ENCODE measurements around the gene PEX5L. TPM values are rescaled to one million over a fixed set of nuclear protein-coding genes. Genes with fewer than 3 reads are reported as not detected.

The PEX5L gene
- total RNA-seq, 1 experiment from 2014 or later: 3.2 TPM

DNA sequence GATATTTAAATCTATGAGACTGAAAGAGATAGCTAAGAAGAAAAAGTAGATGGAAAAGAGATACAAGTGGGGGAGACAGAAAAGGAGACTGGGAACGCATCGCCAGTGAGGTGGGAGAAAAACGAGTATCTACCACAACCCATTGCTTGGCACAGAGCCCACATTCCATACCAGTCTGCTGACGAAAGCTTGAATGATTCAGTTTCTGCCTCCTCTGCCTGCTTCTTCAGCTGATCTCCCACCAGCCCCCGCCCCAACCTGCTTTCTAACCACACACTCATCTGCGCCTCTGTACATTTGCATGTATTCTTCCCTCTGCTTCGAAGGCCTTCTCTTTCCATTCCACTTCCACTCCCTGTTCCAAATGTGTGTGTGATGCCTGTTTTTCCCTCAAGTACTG lies 195.8 kb downstream of the PEX5L start (continued):
- TF ChIP-seq, protein P1, sequence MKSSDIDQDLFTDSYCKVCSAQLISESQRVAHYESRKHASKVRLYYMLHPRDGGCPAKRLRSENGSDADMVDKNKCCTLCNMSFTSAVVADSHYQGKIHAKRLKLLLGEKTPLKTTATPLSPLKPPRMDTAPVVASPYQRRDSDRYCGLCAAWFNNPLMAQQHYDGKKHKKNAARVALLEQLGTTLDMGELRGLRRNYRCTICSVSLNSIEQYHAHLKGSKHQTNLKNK (CRISPR knock-in tag; IDR thresholded peaks at IDR 0.05): no peak
- TF ChIP-seq ESRRA (CRISPR knock-in tag; IDR thresholded peaks at IDR 0.05; ENCODE audit: borderline replicate concordance): no peak
- TF ChIP-seq, protein P2, sequence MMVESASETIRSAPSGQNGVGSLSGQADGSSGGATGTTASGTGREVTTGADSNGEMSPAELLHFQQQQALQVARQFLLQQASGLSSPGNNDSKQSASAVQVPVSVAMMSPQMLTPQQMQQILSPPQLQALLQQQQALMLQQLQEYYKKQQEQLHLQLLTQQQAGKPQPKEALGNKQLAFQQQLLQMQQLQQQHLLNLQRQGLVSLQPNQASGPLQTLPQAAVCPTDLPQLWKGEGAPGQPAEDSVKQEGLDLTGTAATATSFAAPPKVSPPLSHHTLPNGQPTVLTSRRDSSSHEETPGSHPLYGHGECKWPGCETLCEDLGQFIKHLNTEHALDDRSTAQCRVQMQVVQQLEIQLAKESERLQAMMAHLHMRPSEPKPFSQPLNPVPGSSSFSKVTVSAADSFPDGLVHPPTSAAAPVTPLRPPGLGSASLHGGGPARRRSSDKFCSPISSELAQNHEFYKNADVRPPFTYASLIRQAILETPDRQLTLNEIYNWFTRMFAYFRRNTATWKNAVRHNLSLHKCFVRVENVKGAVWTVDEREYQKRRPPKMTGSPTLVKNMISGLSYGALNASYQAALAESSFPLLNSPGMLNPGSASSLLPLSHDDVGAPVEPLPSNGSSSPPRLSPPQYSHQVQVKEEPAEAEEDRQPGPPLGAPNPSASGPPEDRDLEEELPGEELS (CRISPR knock-in tag; IDR thresholded peaks at IDR 0.05): no peak

DNA sequence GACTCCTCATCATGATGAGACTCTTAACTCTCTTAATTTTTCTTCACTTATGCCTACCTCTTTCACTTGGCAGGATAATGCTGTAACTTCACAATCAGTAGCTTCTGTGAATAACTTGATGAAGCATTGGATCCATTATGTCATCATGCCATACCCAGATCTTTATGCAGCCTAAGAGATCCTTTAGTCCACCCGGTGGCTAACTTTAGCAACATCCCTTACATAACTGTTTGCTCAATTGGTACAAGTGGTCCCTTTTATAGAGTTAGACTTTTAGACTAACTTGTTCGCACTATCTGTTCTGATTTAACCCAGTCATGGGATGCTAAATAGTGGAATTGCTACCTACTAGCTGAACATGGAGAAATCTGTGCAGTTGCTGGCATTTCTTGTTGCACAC lies 199.4 kb downstream of the PEX5L start:
- Mint-ChIP-seq H3K4me3 (no peak overlapping the region), H3K27me3 (ENCODE audit: low read depth) (no peaks in the 10 kb centered on the region; the same call in 1 of the 2 replicates), H3K9me3 (no peaks in the 10 kb centered on the region), H3K4me1 (peaks cover 26% of the 10 kb centered on the region), H3K36me3 (no peaks in the 10 kb centered on the region), H3K27ac (no peak overlapping the region)
- ChIA-PET POLR2A (no interaction called here), CTCF (no interaction called here)
- peak; percentile 47; the same call in 1 of the 2 replicates for ATAC-seq
- TF ChIP-seq, protein P3, sequence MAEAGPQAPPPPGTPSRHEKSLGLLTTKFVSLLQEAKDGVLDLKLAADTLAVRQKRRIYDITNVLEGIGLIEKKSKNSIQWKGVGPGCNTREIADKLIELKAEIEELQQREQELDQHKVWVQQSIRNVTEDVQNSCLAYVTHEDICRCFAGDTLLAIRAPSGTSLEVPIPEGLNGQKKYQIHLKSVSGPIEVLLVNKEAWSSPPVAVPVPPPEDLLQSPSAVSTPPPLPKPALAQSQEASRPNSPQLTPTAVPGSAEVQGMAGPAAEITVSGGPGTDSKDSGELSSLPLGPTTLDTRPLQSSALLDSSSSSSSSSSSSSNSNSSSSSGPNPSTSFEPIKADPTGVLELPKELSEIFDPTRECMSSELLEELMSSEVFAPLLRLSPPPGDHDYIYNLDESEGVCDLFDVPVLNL (CRISPR knock-in tag; IDR thresholded peaks at IDR 0.05; ENCODE audit: borderline replicate concordance, low read depth): no peak
- TF ChIP-seq, protein P4, sequence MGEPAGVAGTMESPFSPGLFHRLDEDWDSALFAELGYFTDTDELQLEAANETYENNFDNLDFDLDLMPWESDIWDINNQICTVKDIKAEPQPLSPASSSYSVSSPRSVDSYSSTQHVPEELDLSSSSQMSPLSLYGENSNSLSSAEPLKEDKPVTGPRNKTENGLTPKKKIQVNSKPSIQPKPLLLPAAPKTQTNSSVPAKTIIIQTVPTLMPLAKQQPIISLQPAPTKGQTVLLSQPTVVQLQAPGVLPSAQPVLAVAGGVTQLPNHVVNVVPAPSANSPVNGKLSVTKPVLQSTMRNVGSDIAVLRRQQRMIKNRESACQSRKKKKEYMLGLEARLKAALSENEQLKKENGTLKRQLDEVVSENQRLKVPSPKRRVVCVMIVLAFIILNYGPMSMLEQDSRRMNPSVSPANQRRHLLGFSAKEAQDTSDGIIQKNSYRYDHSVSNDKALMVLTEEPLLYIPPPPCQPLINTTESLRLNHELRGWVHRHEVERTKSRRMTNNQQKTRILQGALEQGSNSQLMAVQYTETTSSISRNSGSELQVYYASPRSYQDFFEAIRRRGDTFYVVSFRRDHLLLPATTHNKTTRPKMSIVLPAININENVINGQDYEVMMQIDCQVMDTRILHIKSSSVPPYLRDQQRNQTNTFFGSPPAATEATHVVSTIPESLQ (CRISPR knock-in tag; IDR thresholded peaks at IDR 0.05): no peak
- TF ChIP-seq, protein P1 (CRISPR knock-in tag; IDR thresholded peaks at IDR 0.05): no peak
- no peak for TF ChIP-seq ZNF671 (CRISPR knock-in tag; IDR thresholded peaks at IDR 0.05)
- TF ChIP-seq SMAD3 (CRISPR knock-in tag; IDR thresholded peaks at IDR 0.05; ENCODE audit: borderline replicate concordance): no peak
- TF ChIP-seq ZNF396 (CRISPR knock-in tag; IDR thresholded peaks at IDR 0.05; ENCODE audit: borderline replicate concordance): no peak
- TF ChIP-seq FOXJ3 (CRISPR knock-in tag; IDR thresholded peaks at IDR 0.05; ENCODE audit: borderline replicate concordance): no peak
- TF ChIP-seq NR3C1 (CRISPR knock-in tag; conservative IDR thresholded peaks at IDR 0.05; ENCODE audit: low read depth): no peak
- TF ChIP-seq ELF4 (CRISPR knock-in tag; IDR thresholded peaks at IDR 0.05; ENCODE audit: low read depth): no peak
- no peak for TF ChIP-seq NFE2L1 (CRISPR knock-in tag; IDR thresholded peaks at IDR 0.05)
- TF ChIP-seq, protein P5, sequence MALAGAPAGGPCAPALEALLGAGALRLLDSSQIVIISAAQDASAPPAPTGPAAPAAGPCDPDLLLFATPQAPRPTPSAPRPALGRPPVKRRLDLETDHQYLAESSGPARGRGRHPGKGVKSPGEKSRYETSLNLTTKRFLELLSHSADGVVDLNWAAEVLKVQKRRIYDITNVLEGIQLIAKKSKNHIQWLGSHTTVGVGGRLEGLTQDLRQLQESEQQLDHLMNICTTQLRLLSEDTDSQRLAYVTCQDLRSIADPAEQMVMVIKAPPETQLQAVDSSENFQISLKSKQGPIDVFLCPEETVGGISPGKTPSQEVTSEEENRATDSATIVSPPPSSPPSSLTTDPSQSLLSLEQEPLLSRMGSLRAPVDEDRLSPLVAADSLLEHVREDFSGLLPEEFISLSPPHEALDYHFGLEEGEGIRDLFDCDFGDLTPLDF (CRISPR knock-in tag; IDR thresholded peaks at IDR 0.05): no peak
- TF ChIP-seq, protein P6, sequence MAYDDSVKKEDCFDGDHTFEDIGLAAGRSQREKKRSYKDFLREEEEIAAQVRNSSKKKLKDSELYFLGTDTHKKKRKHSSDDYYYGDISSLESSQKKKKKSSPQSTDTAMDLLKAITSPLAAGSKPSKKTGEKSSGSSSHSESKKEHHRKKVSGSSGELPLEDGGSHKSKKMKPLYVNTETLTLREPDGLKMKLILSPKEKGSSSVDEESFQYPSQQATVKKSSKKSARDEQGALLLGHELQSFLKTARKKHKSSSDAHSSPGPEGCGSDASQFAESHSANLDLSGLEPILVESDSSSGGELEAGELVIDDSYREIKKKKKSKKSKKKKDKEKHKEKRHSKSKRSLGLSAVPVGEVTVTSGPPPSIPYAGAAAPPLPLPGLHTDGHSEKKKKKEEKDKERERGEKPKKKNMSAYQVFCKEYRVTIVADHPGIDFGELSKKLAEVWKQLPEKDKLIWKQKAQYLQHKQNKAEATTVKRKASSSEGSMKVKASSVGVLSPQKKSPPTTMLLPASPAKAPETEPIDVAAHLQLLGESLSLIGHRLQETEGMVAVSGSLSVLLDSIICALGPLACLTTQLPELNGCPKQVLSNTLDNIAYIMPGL (CRISPR knock-in tag; IDR thresholded peaks at IDR 0.05): no peak
- TF ChIP-seq, protein P7, sequence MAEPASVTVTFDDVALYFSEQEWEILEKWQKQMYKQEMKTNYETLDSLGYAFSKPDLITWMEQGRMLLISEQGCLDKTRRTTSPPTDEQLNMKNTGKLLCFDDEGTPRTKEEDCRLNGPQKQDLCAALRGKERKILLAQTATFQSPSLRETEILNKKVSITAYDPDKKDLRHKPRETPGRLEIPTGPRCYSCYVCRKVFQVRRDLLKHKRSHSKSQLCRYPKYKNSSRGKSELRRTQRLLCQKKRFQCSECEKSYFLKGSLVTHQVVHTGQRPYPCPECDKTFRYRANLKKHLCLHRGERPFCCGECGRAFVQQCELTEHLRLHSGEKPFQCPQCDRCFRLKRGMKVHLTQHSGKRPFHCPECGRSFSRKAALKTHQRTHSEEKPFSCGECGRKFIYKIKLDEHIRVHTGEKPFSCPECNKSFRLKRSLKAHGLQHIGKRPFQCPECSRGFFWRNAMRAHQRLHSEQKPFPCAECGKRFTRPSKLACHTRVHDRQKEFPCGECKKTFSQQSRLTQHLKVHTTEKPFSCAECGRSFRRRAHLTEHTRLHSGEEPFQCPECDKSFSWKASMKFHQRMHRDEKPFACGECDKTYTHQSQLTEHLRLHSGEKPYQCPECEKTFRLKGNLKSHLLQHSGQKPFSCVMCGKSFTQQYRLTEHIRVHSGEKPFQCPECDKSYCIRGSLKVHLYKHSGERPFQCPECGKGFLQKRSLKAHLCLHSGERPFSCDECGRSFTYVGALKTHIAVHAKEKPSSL (CRISPR knock-in tag; conservative IDR thresholded peaks at IDR 0.05): no peak
- no peak for TF ChIP-seq SMAD4 (CRISPR knock-in tag; IDR thresholded peaks at IDR 0.05)
- no peak for TF ChIP-seq RELA (CRISPR knock-in tag; IDR thresholded peaks at IDR 0.05; ENCODE audit: borderline replicate concordance)
- no peak for TF ChIP-seq EMX1 (CRISPR knock-in tag; IDR thresholded peaks at IDR 0.05)
- no peak for DNase-seq (ENCODE audit: low spot score)

Data from WTC11 (cell line).